Kidney (tissue), 14 donors: Measurements from ENCODE around the gene ATP2B3. TPM values are rescaled to one million over a fixed set of nuclear protein-coding genes. Genes with fewer than 3 reads are reported as not detected.

Source experiments
- DNase-seq, 5 donors: peaks; one replicate each; pipeline ENCODE4 v3.0.0-alpha.2; 2013 to 2020
- FAIRE-seq: peaks from 2 replicates; lab custom pipeline; 2012; peaks lifted over from hg19 to GRCh38; lab: Jason Lieb, UNC
- H3K27ac ChIP-seq, 2 donors: one replicate each; pipeline ENCODE4 v1.7.0; 2013; ENCODE audit warnings: low read depth in 2 of 2, low read length in 2 of 2, inconsistent platforms in 1 of 2
- H3K27me3 ChIP-seq: one replicate; pipeline ENCODE4 v1.7.1; 2013; ENCODE audit warnings: low read length, inconsistent platforms; ENCODE audit not compliant: control insufficient read depth, insufficient read depth
- H3K36me3 ChIP-seq, 3 donors: one replicate each; pipeline versions ENCODE4 v1.7.0 to v1.7.1; 2013; ENCODE audit warnings: low read length in 3 of 3, control low read depth in 1 of 3, inconsistent platforms in 1 of 3; ENCODE audit not compliant: insufficient read depth in 3 of 3, control insufficient read depth in 2 of 3
- H3K4me1 ChIP-seq, 3 donors: one replicate each; pipeline versions ENCODE4 v1.7.0 to v1.7.1; 2013; ENCODE audit warnings: low read length in 3 of 3, inconsistent platforms in 1 of 3, low read depth in 1 of 3; ENCODE audit not compliant: control insufficient read depth in 2 of 3, insufficient read depth in 2 of 3
- H3K4me3 ChIP-seq, 3 donors: one replicate each; pipeline versions ENCODE4 v1.7.0 to v1.8.1; 2013; ENCODE audit warnings: low read length in 3 of 3, control low read depth in 1 of 3, inconsistent platforms in 1 of 3
- H3K9ac ChIP-seq, 3 donors: one replicate each; pipeline versions ENCODE4 v1.7.0 to v1.7.1; 2013; ENCODE audit warnings: low read length in 3 of 3, control low read depth in 1 of 3, inconsistent platforms in 1 of 3
- H3K9me3 ChIP-seq, 3 donors: one replicate each; pipeline versions ENCODE4 v1.7.0 to v1.7.1; 2013; ENCODE audit warnings: low read length in 3 of 3, control low read depth in 1 of 3, inconsistent platforms in 1 of 3; ENCODE audit not compliant: control insufficient read depth in 2 of 3, insufficient read depth in 1 of 3
- intact Hi-C: fragments of 100-400 bp; cut with DNase I; formaldehyde crosslinking; loops from one replicate; pipeline ENCODE4 v1.11.1; 2022
- polyA plus RNA-seq: library from polyadenylated mRNA; stranded (reverse); fragments of 350-450 nt; fragmentation: Illumina TruSeq; extraction: RNeasy Lipid Tissue Mini Kit (QIAGEN cat#74804); gene quantifications from one replicate; pipeline ENCODE4 v1.2.3, GENCODE V29; 2014; ENCODE audit warnings: low read depth, low replicate concordance; ENCODE audit not compliant: insufficient read depth
- total RNA-seq: library from RNA; stranded (reverse); fragmentation: NEBNext Ultra II Directional; extraction: Animal tissue kit (Norgen Biotek cat#: 25700); gene quantifications from one replicate; pipeline ENCODE4 v1.2.1, GENCODE V29; 2021
- TF ChIP-seq, protein P1 (sequence below): IDR thresholded peaks from 3 replicates; pipeline ENCODE4 v1.5.1; 2012; ENCODE audit warnings: mild to moderate bottlenecking, moderate library complexity, borderline replicate concordance; ENCODE audit not compliant: insufficient read depth; ENCODE audit errors: extremely low read depth
- donor health status: control.
- donor health status: control.
- donor health status: control.
- donor health status: control.
- donor health status: control.
- donor health status: DM: yes; HTN: yes; CAD: no.
- donor health status: Normal renal cell carcinoma (clear cell type).

The ATP2B3 gene
- total and polyA plus RNA-seq, 2 donors from 2014 or later, result 0.37 TPM; not detected in 1

- intact Hi-C loops, result no loop called here
- Histone ChIP-seq H3K36me3 (no peaks in the 10 kb centered on the region), H3K9ac (no peak overlapping the region), H3K4me3 (peak overlapping the region in 2 of 3 donors; percentile 34 to 35), H3K9me3 (no peaks in the 10 kb centered on the region), H3K27me3 (no peaks in the 10 kb centered on the region), H3K27ac (peak overlapping the region; percentile 75 to 78), H3K4me1 (peaks cover 0 to 4% (median 0%) of the 10 kb centered on the region in 3 donors)
- DNase-seq (peak in 1 of 5 donors; percentile 65), FAIRE-seq (no peak)
- TF ChIP-seq, protein P1, sequence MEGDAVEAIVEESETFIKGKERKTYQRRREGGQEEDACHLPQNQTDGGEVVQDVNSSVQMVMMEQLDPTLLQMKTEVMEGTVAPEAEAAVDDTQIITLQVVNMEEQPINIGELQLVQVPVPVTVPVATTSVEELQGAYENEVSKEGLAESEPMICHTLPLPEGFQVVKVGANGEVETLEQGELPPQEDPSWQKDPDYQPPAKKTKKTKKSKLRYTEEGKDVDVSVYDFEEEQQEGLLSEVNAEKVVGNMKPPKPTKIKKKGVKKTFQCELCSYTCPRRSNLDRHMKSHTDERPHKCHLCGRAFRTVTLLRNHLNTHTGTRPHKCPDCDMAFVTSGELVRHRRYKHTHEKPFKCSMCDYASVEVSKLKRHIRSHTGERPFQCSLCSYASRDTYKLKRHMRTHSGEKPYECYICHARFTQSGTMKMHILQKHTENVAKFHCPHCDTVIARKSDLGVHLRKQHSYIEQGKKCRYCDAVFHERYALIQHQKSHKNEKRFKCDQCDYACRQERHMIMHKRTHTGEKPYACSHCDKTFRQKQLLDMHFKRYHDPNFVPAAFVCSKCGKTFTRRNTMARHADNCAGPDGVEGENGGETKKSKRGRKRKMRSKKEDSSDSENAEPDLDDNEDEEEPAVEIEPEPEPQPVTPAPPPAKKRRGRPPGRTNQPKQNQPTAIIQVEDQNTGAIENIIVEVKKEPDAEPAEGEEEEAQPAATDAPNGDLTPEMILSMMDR, result no peak
These were observed 108.7 kb downstream of the ATP2B3 start for GRCh38 chrX:153626025-153626633.

DNA sequence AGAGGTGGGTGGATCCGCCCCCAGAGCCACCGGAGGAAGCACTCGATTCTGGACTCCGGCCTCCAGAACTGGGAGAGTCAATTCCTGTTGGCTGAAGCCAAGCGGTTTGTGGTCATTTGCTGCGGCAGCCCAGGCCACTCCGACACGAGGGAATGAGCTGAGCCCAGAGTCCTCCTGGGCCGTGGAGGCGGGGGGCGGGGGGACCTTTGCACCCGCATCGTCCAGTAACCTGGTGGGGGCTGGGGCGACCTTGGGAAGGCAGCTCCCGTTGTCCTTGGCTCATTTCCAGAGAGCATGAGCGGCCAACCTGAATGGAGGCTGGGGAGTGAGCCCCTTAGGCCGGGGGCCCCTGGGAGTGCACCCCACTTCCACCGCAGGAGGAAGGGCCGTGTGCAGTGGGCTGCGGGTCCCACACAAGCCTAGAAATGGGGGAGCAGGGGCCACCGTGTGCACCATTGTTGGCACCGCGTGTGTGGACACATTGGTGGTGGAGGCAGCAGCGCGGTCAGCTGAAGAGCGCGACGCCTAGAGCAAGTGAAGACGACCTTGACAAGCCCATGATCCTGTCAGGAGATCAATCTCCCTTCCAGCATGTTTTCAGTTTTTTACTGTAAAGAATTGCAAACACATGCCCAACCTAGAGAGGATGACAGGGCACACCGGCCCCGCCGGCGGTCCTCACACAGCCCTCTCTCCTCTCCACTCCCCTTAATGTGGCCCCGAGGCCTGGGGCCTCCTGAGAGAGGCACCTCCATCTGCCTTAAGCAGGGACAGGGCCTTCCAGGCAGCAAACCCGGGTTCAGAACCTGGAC is 109.6 kb downstream of the ATP2B3 start:
- H3K9ac ChIP-seq, result no peak overlapping the region
- no peaks in the 10 kb centered on the region for H3K36me3 ChIP-seq
- H3K4me3 ChIP-seq, result no peak overlapping the region
- intact Hi-C loops, result no loop called here
- TF ChIP-seq, protein P1, result no peak
- no peaks in the 10 kb centered on the region for H3K27me3 ChIP-seq
- H3K4me1 ChIP-seq, result peaks cover 0 to 4% (median 0%) of the 10 kb centered on the region in 3 donors
- DNase-seq (peak in 3 of 5 donors; percentile 36 to 63 (median 56)), FAIRE-seq (no peak)
- H3K9me3 ChIP-seq, result no peaks in the 10 kb centered on the region
- peak overlapping the region; percentile 37 to 43 for H3K27ac ChIP-seq

GRCh38 chrX:153627675-153628111 is 110.3 kb downstream of the ATP2B3 start:
- no peaks in the 10 kb centered on the region for H3K36me3 ChIP-seq
- FAIRE-seq (no peak), DNase-seq (peak in 3 of 5 donors; percentile 23 to 63 (median 37))
- peaks cover 0 to 4% (median 0%) of the 10 kb centered on the region in 3 donors for H3K4me1 ChIP-seq
- no peak overlapping the region for H3K4me3 ChIP-seq
- TF ChIP-seq, protein P1, result no peak
- H3K9me3 ChIP-seq, result no peaks in the 10 kb centered on the region
- H3K27ac ChIP-seq, result peak overlapping the region; percentile 37 to 43
- no peak overlapping the region for H3K9ac ChIP-seq
- no peaks in the 10 kb centered on the region for H3K27me3 ChIP-seq
- intact Hi-C loops, result no loop called here
